HCT116 (cell line): ENCODE measurements around the gene NR2E3. TPM values are rescaled to one million over a fixed set of nuclear protein-coding genes. Genes with fewer than 3 reads are reported as not detected.

Experiments used
- ATAC-seq: fragments of 200-7000 bp; cut with Tn5 transposase; 2 replicates; pipeline ENCODE4 v1.9.1; 2020; ENCODE audit warnings: mild to moderate bottlenecking, moderate library complexity
- BruUV-seq: library from RNA; stranded (reverse); fragments of 400-500 nt; replicated peaks from 2 replicates; lab custom pipeline; 2021; lab: Mats Ljungman, UMichigan
- CTCF ChIA-PET: fragments of 300-600 bp; sonication (Branson Sonifier 250); formaldehyde crosslinking; loops from one replicate; lab custom pipeline; 2021; ENCODE audit warnings: antibody characterized with exemption; lab: Charles Lee
- POLR2A ChIA-PET: fragments of 300-600, 350-600 bp; sonication (Branson Sonifier 250); formaldehyde crosslinking; loops from one replicate; lab custom pipeline; 2021; ENCODE audit warnings: antibody characterized with exemption; lab: Charles Lee
- RAD21 ChIA-PET, 2 experiments: fragments of 300-600 bp; sonication (Branson Sonifier 250); formaldehyde crosslinking; loops; one replicate each; lab custom pipeline; 2023; ENCODE audit warnings: low total read pairs in 2 of 2; ENCODE audit not compliant: uncharacterized antibody in 2 of 2, unreplicated experiment in 2 of 2, low non-redundant PET in 1 of 2; lab: Charles Lee
- DNase-seq: peaks from one replicate; pipeline ENCODE4 v3.0.0-alpha.2; 2010; ENCODE audit warnings: low read depth, low spot score
- H2AFZ ChIP-seq: fragments of 200-600 bp; shearing (Covaris generic), sonication (generic); 2 replicates; pipeline ENCODE4 v1.6.1; 2017; ENCODE audit warnings: low read depth, mixed run types, mixed read lengths, antibody characterized with exemption, low read length; ENCODE audit not compliant: poor library complexity, severe bottlenecking
- H3K27ac ChIP-seq: 2 replicates; pipeline ENCODE4 v1.5.1; 2012; ENCODE audit warnings: low read depth, low read length
- H3K27me3 ChIP-seq: fragments of 200-600 bp; sonication (generic); 2 replicates; pipeline ENCODE4 v1.6.1; 2016; ENCODE audit warnings: mixed run types, low read length, mixed read lengths; ENCODE audit not compliant: insufficient read depth
- H3K36me3 ChIP-seq, 2 experiments: fragments of 200-500 bp in 1 of 2; fragments of 200-600 bp in 1 of 2; sonication (Bioruptor generic) in 1 of 2; sonication (generic) in 1 of 2; 2 replicates each; pipeline versions ENCODE4 v1.5.1 to v1.6.1; 2014 to 2016; ENCODE audit warnings: low read length in 2 of 2, inconsistent platforms in 1 of 2, mixed read lengths in 1 of 2, mixed run types in 1 of 2; ENCODE audit not compliant: insufficient read depth in 2 of 2, control insufficient read depth in 1 of 2
- H3K4me1 ChIP-seq, 2 experiments: fragments of 200-600 bp in 1 of 2; sonication (generic) in 1 of 2; 2 replicates each; pipeline versions ENCODE4 v1.5.1 to v1.6.1; 2012 to 2017; ENCODE audit warnings: low read length in 2 of 2, inconsistent platforms in 1 of 2, mild to moderate bottlenecking in 1 of 2, mixed read lengths in 1 of 2, mixed run types in 1 of 2, moderate library complexity in 1 of 2; ENCODE audit not compliant: insufficient read depth in 2 of 2, control insufficient read depth in 1 of 2
- H3K4me2 ChIP-seq: fragments of 200-600 bp; sonication (generic); 2 replicates; pipeline ENCODE4 v1.6.1; 2017; ENCODE audit warnings: mixed run types, low read length, mixed read lengths
- H3K4me3 ChIP-seq, 2 experiments: fragments of 200-600 bp in 1 of 2; sonication (generic) in 1 of 2; replicated peaks in 1 of 2; 2 replicates each; pipeline ENCODE4 v1.5.1; 2011 to 2016; ENCODE audit warnings: low read length in 2 of 2, control low read depth in 1 of 2, low read depth in 1 of 2, mild to moderate bottlenecking in 1 of 2, mixed read lengths in 1 of 2, mixed run types in 1 of 2
- H3K79me2 ChIP-seq: fragments of 200-600 bp; sonication (generic); 2 replicates; pipeline ENCODE4 v1.6.1; 2017; ENCODE audit warnings: mild to moderate bottlenecking, mixed run types, low read length, moderate library complexity, mixed read lengths; ENCODE audit not compliant: insufficient read depth
- H3K9ac ChIP-seq: fragments of 200-600 bp; sonication (generic); 2 replicates; pipeline ENCODE4 v1.6.1; 2016; ENCODE audit warnings: low read length, mixed read lengths
- H3K9me2 ChIP-seq: fragments of 200-600 bp; sonication (generic), shearing (Covaris generic); 2 replicates; pipeline ENCODE4 v1.6.1; 2017; ENCODE audit warnings: mixed run types, mild to moderate bottlenecking, moderate library complexity; ENCODE audit not compliant: insufficient read depth
- H3K9me3 ChIP-seq, 2 experiments: fragments of 200-500 bp in 1 of 2; fragments of 200-600 bp in 1 of 2; sonication (Bioruptor generic) in 1 of 2; sonication (generic) in 1 of 2; 2 replicates each; pipeline ENCODE4 v1.6.1; 2014 to 2017; ENCODE audit warnings: low read length in 2 of 2, mixed read lengths in 2 of 2, inconsistent platforms in 1 of 2, low read depth in 1 of 2, mild to moderate bottlenecking in 1 of 2, mixed run types in 1 of 2, moderate library complexity in 1 of 2; ENCODE audit not compliant: control insufficient read depth in 1 of 2, insufficient read depth in 1 of 2
- H4K20me1 ChIP-seq: fragments of 200-600 bp; sonication (generic), shearing (Covaris generic); 2 replicates; pipeline ENCODE4 v1.6.1; 2017; ENCODE audit warnings: mixed run types, mild to moderate bottlenecking, moderate library complexity; ENCODE audit not compliant: insufficient read depth
- CEBPB ChIP-seq: IDR thresholded peaks from 2 replicates; pipeline ENCODE4 v1.6.1; 2012; ENCODE audit warnings: low read depth
- EGR1 ChIP-seq: IDR thresholded peaks from 2 replicates; pipeline ENCODE4 v1.6.1; 2012; ENCODE audit warnings: low read depth
- ELF1 ChIP-seq: IDR thresholded peaks from 2 replicates; pipeline ENCODE4 v1.6.1; 2012; ENCODE audit warnings: low read depth, borderline replicate concordance
- EZH2 ChIP-seq: fragments of 200-600 bp; sonication (generic); IDR thresholded peaks from 2 replicates; pipeline ENCODE4 v1.6.1; 2017; ENCODE audit warnings: antibody characterized with exemption, mixed run types
- EZH2phosphoT487 ChIP-seq: fragments of 200-600 bp; IDR thresholded peaks from 2 replicates; pipeline ENCODE4 v1.6.1; 2018; ENCODE audit warnings: antibody characterized with exemption, borderline replicate concordance
- JUND ChIP-seq: IDR thresholded peaks from 2 replicates; pipeline ENCODE4 v1.6.1; 2012
- POLR2A ChIP-seq: IDR thresholded peaks from 2 replicates; pipeline ENCODE4 v1.7.0; 2011; ENCODE audit warnings: borderline replicate concordance; ENCODE audit not compliant: insufficient read depth, insufficient read length; ENCODE audit errors: extremely low read depth
- POLR2AphosphoS5 ChIP-seq: IDR thresholded peaks from 2 replicates; pipeline ENCODE4 v1.6.1; 2011; ENCODE audit warnings: mild to moderate bottlenecking, low read depth, low read length, moderate library complexity
- RAD21 ChIP-seq: IDR thresholded peaks from 2 replicates; pipeline ENCODE4 v1.6.1; 2012; ENCODE audit warnings: low read depth, mild to moderate bottlenecking
- SRF ChIP-seq: IDR thresholded peaks from 2 replicates; pipeline ENCODE4 v1.6.1; 2012; ENCODE audit warnings: low read depth
- TCF7L2 ChIP-seq: IDR thresholded peaks from 2 replicates; pipeline ENCODE4 v1.7.0; 2011; ENCODE audit warnings: borderline replicate concordance, inconsistent platforms; ENCODE audit not compliant: insufficient read depth, insufficient read length; ENCODE audit errors: extremely low read depth
- ZNF274 ChIP-seq: fragments of 200-500 bp; sonication (Bioruptor generic); IDR thresholded peaks from 2 replicates; pipeline ENCODE4 v1.6.1; 2014; ENCODE audit warnings: mild to moderate bottlenecking, low read depth, low read length, inconsistent platforms
- intact Hi-C: fragments of 100-400 bp; cut with micrococcal nuclease; formaldehyde crosslinking; loops from 2 replicates; pipeline ENCODE4 v1.10.0; 2022
- total RNA-seq: library from RNA; stranded (reverse); gene quantifications from one replicate; pipeline ENCODE4 v1.2.1, GENCODE V29; 2021; ENCODE audit not compliant: unreplicated experiment
- TF ChIP-seq, protein P1 (sequence below): IDR thresholded peaks from 2 replicates; pipeline ENCODE4 v1.6.1; 2012
- TF ChIP-seq, protein P2 (sequence below): IDR thresholded peaks from 2 replicates; pipeline ENCODE4 v1.6.1; 2011; ENCODE audit warnings: mild to moderate bottlenecking, low read length, moderate library complexity; ENCODE audit not compliant: insufficient replicate concordance; ENCODE audit errors: extremely low read depth
- TF ChIP-seq, protein P3 (sequence below), 3 experiments: fragments of 200-600 bp in 1 of 3; sonication (generic) in 1 of 3; IDR thresholded peaks in 2 of 3; conservative IDR thresholded peaks in 1 of 3; 2 replicates each; pipeline ENCODE4 v1.5.1; 2012 to 2017; ENCODE audit warnings: low read depth in 2 of 3, low read length in 2 of 3, antibody characterized with exemption in 1 of 3, borderline replicate concordance in 1 of 3, control low read depth in 1 of 3, mild to moderate bottlenecking in 1 of 3, mixed read lengths in 1 of 3, mixed run types in 1 of 3, moderate library complexity in 1 of 3; ENCODE audit not compliant: insufficient read depth in 1 of 3
- TF ChIP-seq, protein P4 (sequence below): IDR thresholded peaks from 2 replicates; pipeline ENCODE4 v1.6.1; 2012

Gene NR2E3
- total RNA-seq, 1 experiment from 2014 or later, result 0.59 TPM

DNA sequence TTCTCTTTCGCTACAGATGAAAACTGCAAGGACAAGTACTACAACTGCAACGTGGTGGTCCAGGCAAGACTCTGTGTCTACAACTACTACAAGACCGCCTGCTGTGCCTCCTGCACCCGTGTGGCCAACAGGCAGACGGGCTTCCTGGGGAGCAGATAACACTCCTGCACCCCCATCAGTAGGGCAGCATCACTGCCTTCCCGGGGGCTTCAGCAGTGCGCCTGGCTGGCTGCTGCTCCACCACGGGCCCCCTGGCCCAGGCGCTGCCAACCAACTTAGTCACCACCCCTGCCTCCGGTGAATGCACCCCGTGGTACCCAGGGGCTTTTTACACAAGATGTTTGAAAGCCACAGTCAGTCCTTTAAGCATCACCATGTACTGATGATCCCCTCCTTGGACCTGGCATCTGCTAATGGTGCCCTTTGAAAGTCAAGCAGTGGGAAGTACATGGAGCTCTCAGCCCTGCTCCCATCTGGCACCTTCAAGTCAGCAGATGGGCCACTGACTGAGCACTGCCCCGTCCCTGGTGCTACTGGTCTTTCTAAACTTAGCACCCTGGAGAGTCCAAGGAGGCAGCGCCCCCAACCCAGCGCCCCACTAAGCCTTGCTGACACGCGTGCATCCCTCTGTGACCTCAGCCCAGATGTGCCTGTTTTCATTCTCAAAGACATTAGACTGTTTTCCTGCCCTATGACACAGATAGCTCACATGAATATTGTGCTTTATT lies 33.0 kb upstream of the NR2E3 start:
- Histone ChIP-seq H3K4me1 (peaks cover 3 to 11% of the 10 kb centered on the region in 2 experiments; a peak in 2 of 4 replicates), H3K27me3 (no peaks in the 10 kb centered on the region), H3K4me3 (no peak overlapping the region)
- intact Hi-C loops, result no loop called here
- no peak for TF ChIP-seq EGR1
- no peak for TF ChIP-seq JUND
- TF ChIP-seq RAD21, result no peak
- no peak for TF ChIP-seq POLR2AphosphoS5
- no peak for TF ChIP-seq EZH2phosphoT487
- TF ChIP-seq, protein P1, sequence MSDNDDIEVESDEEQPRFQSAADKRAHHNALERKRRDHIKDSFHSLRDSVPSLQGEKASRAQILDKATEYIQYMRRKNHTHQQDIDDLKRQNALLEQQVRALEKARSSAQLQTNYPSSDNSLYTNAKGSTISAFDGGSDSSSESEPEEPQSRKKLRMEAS, result no peak
- TF ChIP-seq, protein P2, sequence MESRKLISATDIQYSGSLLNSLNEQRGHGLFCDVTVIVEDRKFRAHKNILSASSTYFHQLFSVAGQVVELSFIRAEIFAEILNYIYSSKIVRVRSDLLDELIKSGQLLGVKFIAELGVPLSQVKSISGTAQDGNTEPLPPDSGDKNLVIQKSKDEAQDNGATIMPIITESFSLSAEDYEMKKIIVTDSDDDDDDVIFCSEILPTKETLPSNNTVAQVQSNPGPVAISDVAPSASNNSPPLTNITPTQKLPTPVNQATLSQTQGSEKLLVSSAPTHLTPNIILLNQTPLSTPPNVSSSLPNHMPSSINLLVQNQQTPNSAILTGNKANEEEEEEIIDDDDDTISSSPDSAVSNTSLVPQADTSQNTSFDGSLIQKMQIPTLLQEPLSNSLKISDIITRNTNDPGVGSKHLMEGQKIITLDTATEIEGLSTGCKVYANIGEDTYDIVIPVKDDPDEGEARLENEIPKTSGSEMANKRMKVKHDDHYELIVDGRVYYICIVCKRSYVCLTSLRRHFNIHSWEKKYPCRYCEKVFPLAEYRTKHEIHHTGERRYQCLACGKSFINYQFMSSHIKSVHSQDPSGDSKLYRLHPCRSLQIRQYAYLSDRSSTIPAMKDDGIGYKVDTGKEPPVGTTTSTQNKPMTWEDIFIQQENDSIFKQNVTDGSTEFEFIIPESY, result no peak
- TF ChIP-seq, protein P3, sequence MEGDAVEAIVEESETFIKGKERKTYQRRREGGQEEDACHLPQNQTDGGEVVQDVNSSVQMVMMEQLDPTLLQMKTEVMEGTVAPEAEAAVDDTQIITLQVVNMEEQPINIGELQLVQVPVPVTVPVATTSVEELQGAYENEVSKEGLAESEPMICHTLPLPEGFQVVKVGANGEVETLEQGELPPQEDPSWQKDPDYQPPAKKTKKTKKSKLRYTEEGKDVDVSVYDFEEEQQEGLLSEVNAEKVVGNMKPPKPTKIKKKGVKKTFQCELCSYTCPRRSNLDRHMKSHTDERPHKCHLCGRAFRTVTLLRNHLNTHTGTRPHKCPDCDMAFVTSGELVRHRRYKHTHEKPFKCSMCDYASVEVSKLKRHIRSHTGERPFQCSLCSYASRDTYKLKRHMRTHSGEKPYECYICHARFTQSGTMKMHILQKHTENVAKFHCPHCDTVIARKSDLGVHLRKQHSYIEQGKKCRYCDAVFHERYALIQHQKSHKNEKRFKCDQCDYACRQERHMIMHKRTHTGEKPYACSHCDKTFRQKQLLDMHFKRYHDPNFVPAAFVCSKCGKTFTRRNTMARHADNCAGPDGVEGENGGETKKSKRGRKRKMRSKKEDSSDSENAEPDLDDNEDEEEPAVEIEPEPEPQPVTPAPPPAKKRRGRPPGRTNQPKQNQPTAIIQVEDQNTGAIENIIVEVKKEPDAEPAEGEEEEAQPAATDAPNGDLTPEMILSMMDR (IDR thresholded peaks at IDR 0.05 in 2 of 3, conservative IDR thresholded peaks at IDR 0.05 in 1 of 3; ENCODE audit: borderline replicate concordance in 1 of 3, insufficient read depth in 1 of 3, low read depth in 2 of 3, low read length in 2 of 3), result no peak
- TF ChIP-seq, protein P4, sequence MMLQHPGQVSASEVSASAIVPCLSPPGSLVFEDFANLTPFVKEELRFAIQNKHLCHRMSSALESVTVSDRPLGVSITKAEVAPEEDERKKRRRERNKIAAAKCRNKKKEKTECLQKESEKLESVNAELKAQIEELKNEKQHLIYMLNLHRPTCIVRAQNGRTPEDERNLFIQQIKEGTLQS, result no peak
- TF ChIP-seq CEBPB, result no peak
- no peak for TF ChIP-seq ELF1
- TF ChIP-seq TCF7L2, result no peak
- no peak for TF ChIP-seq SRF
- no peak for TF ChIP-seq ZNF274
- no peak for TF ChIP-seq EZH2
- no peak for TF ChIP-seq POLR2A
- TF ChIP-seq, all 23 proteins: peak for 0
- no peak overlapping the region for H2AFZ ChIP-seq
- no peak overlapping the region for H3K9ac ChIP-seq
- CTCF ChIA-PET, result interaction anchor here (0.6 kb wide), 1 partner anchor 33 kb away, joined by 3 read pairs; no protein-coding TSS in a partner anchor
- no peaks in the 10 kb centered on the region for H3K36me3 ChIP-seq
- H3K79me2 ChIP-seq, result no peaks in the 10 kb centered on the region
- H3K9me3 ChIP-seq, result no peaks in the 10 kb centered on the region
- POLR2A ChIA-PET, result no interaction called here
- H3K9me2 ChIP-seq, result no peaks in the 10 kb centered on the region
- no peak overlapping the region for H3K27ac ChIP-seq
- no peaks in the 10 kb centered on the region for H4K20me1 ChIP-seq
- DNase-seq, result no peak
- RAD21 ChIA-PET, result no interaction called here
- no peak overlapping the region for H3K4me2 ChIP-seq
- no peak for ATAC-seq
- BruUV-seq, result no TSS peak
